GM23338 (cell line): ENCODE results near the gene ENC1. TPM values are rescaled to one million over a fixed set of nuclear protein-coding genes. Genes with fewer than 3 reads are reported as not detected.

Experiments
- ATAC-seq: fragments of 200-7000 bp; cut with Tn5 transposase; 3 replicates; pipeline ENCODE4 v1.9.1; 2020
- DNase-seq: peaks from one replicate; pipeline ENCODE4 v3.0.0-alpha.2; 2015; ENCODE audit warnings: low spot score
- H2AFZ ChIP-seq: fragments of 200-600 bp; sonication (generic); 2 replicates; pipeline ENCODE4 v1.8.0; 2016; ENCODE audit warnings: antibody characterized with exemption, mild to moderate bottlenecking, moderate library complexity
- H3F3A ChIP-seq: fragments of 200-600 bp; sonication (generic); replicated peaks from 2 replicates; pipeline ENCODE4 v1.8.0; 2017; ENCODE audit warnings: antibody characterized with exemption, mixed run types, low read depth
- H3K27ac ChIP-seq: fragments of 200-600 bp; sonication (generic); 2 replicates; pipeline ENCODE4 v1.6.1; 2016; ENCODE audit warnings: low read depth
- H3K27me3 ChIP-seq: fragments of 200-600 bp; sonication (generic); 2 replicates; pipeline ENCODE4 v1.8.0; 2016; ENCODE audit warnings: mild to moderate bottlenecking, mixed run types, moderate library complexity; ENCODE audit not compliant: insufficient read depth
- H3K36me3 ChIP-seq: fragments of 200-600 bp; sonication (generic); 2 replicates; pipeline ENCODE4 v1.8.0; 2016; ENCODE audit warnings: mild to moderate bottlenecking; ENCODE audit not compliant: insufficient read depth
- H3K4me1 ChIP-seq: fragments of 200-600 bp; sonication (generic); 2 replicates; pipeline ENCODE4 v1.8.0; 2016; ENCODE audit warnings: mild to moderate bottlenecking, moderate library complexity; ENCODE audit not compliant: insufficient read depth
- H3K4me2 ChIP-seq: fragments of 200-600 bp; sonication (generic); 2 replicates; pipeline ENCODE4 v1.7.1; 2017; ENCODE audit warnings: mixed run types
- H3K4me3 ChIP-seq: fragments of 200-600 bp; sonication (generic); 2 replicates; pipeline ENCODE4 v1.6.1; 2016; ENCODE audit warnings: mixed run types
- H3K79me2 ChIP-seq: fragments of 200-600 bp; sonication (generic); replicated peaks from 2 replicates; pipeline ENCODE4 v1.8.0; 2017; ENCODE audit warnings: mild to moderate bottlenecking; ENCODE audit not compliant: insufficient read depth
- H3K9me2 ChIP-seq: fragments of 200-600 bp; sonication (generic); 2 replicates; pipeline ENCODE4 v1.8.0; 2017; ENCODE audit not compliant: insufficient read depth
- H4K20me1 ChIP-seq: fragments of 200-600 bp; sonication (generic); replicated peaks from 2 replicates; pipeline ENCODE4 v1.8.0; 2017; ENCODE audit warnings: mild to moderate bottlenecking; ENCODE audit not compliant: insufficient read depth
- H3K27ac Mint-ChIP-seq: 2 replicates; pipeline ENCODE4 v1.8.0; 2020; ENCODE audit warnings: inconsistent platforms, mild to moderate bottlenecking, moderate library complexity, mixed read lengths
- H3K27me3 Mint-ChIP-seq: 3 replicates; pipeline ENCODE4 v1.8.0; 2022; ENCODE audit warnings: low read depth, mild to moderate bottlenecking, moderate library complexity, mixed read lengths, inconsistent platforms; ENCODE audit not compliant: insufficient read depth, poor library complexity
- H3K36me3 Mint-ChIP-seq: 3 replicates; pipeline ENCODE4 v1.8.0; 2021; ENCODE audit warnings: low read depth, mild to moderate bottlenecking, inconsistent platforms, moderate library complexity, mixed read lengths
- H3K4me1 Mint-ChIP-seq: 3 replicates; pipeline ENCODE4 v1.8.0; 2020; ENCODE audit warnings: mild to moderate bottlenecking, inconsistent platforms, mixed read lengths
- H3K4me3 Mint-ChIP-seq: 3 replicates; pipeline ENCODE4 v1.8.0; 2021; ENCODE audit warnings: moderate library complexity, mild to moderate bottlenecking, inconsistent platforms, mixed read lengths
- H3K9me3 Mint-ChIP-seq: 3 replicates; pipeline ENCODE4 v1.8.0; 2020; ENCODE audit warnings: moderate library complexity, mild to moderate bottlenecking, inconsistent platforms, mixed read lengths
- CREB1 ChIP-seq: fragments of 250-450 bp; sonication (Bioruptor Pico); IDR thresholded peaks from 2 replicates; pipeline ENCODE4 v1.5.0; 2020; ENCODE audit warnings: low read depth, mild to moderate bottlenecking, moderate library complexity
- ETS1 ChIP-seq: IDR thresholded peaks from 2 replicates; pipeline ENCODE4 v1.6.1; 2016; ENCODE audit warnings: antibody characterized with exemption
- EZH2 ChIP-seq: fragments of 200-600 bp; sonication (generic); IDR thresholded peaks from one replicate; pipeline ENCODE4 v1.8.0; 2017; ENCODE audit warnings: antibody characterized with exemption, mild to moderate bottlenecking, low read depth; ENCODE audit not compliant: unreplicated experiment
- JUNB ChIP-seq: IDR thresholded peaks from one replicate; pipeline ENCODE4 v1.6.1; 2016; ENCODE audit warnings: antibody characterized with exemption; ENCODE audit not compliant: unreplicated experiment
- NANOG ChIP-seq: IDR thresholded peaks from 2 replicates; pipeline ENCODE4 v1.6.1; 2016; ENCODE audit warnings: antibody characterized with exemption, borderline replicate concordance
- POLR2AphosphoS5 ChIP-seq: IDR thresholded peaks from 2 replicates; pipeline ENCODE4 v1.6.1; 2016; ENCODE audit warnings: antibody characterized with exemption, low read depth
- ZNF114 ChIP-seq: fragments of 250-450 bp; sonication (Bioruptor Pico); IDR thresholded peaks from 2 replicates; pipeline ENCODE4 v1.5.0; 2020; ENCODE audit warnings: mild to moderate bottlenecking, moderate library complexity
- ZNF331 ChIP-seq: fragments of 250-450 bp; sonication (Bioruptor Pico); IDR thresholded peaks from 2 replicates; pipeline ENCODE4 v1.5.0; 2020; ENCODE audit warnings: low read depth, mild to moderate bottlenecking, moderate library complexity
- polyA plus RNA-seq: library from polyadenylated mRNA; unstranded; fragments of >200 nt; fragmentation: Nextera tagmentation; extraction: Ambion mirVana; gene quantifications from 2 replicates; pipeline ENCODE4 v1.2.1, GENCODE V29; 2016
- total RNA-seq: library from RNA; depleted of rRNA; stranded (reverse); fragments of >200 nt; shearing (Covaris generic); gene quantifications from 2 replicates; pipeline ENCODE4 v1.2.3, GENCODE V29; 2014
- TF ChIP-seq, protein P1 (sequence below): fragments of 250-450 bp; sonication (Bioruptor Pico); IDR thresholded peaks from 2 replicates; pipeline ENCODE4 v1.5.0; 2020; ENCODE audit warnings: mild to moderate bottlenecking, moderate library complexity
- TF ChIP-seq, protein P2 (sequence below), 2 experiments: fragments of 200-600 bp in 1 of 2; sonication (generic) in 1 of 2; conservative IDR thresholded peaks; 2 replicates each; pipeline versions ENCODE4 v1.5.1 to v1.6.1; 2016 to 2017; ENCODE audit warnings: antibody characterized with exemption in 2 of 2, low read depth in 2 of 2, mild to moderate bottlenecking in 2 of 2, moderate library complexity in 1 of 2

Gene ENC1
- total and polyA plus RNA-seq, 2 experiments from 2014 or later = 8.2 to 27.9 TPM

DNA sequence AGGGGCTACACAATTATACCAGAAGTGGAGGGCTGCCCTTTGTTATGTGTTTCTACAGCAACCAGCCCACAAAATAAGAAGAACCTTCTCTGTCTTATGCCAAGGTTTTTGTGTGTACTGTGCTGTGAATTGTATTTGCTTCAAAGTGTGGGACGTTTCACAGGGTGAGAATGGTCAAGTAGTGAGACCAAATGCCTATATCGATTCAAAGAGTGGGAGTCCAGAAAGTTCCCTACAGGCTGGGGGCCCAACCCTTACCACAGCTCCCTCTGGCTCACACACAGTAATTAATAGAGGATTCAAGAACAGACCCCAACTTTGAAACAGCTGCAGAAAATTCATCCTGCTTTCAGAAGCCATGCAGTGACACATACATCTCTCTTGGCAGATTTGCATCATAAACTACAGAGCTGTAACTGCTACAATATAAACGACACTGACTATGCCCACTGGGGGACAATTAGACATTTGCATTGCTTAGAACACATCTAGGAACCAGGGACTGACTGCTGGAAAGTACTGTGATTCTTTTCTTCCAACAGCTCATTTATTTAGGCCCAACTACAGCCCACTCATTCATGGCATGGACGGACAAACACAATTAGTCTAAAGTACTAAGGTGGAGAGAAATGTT lies 12.8 kb downstream of the ENC1 start:
- Mint-ChIP-seq H3K9me3 (no peaks in the 10 kb centered on the region), H3K4me1 (peaks cover 58% of the 10 kb centered on the region), H3K27me3 (peaks cover 5% of the 10 kb centered on the region), H3K36me3 (peaks cover 10% of the 10 kb centered on the region), H3K27ac (0 out of 2 replicates have a peak overlapping the region, but pooled peaks have one; percentile 13), H3K4me3 (no peak overlapping the region)
- no peaks in the 10 kb centered on the region; the same call in 1 of the 2 replicates for H3K9me2 ChIP-seq
- no peak overlapping the region for H3K4me3 ChIP-seq
- H3K79me2 ChIP-seq = peaks cover 7% of the 10 kb centered on the region
- H3K36me3 ChIP-seq = peaks cover 2% of the 10 kb centered on the region; the same call in 1 of the 2 replicates
- no peak overlapping the region for H3K4me2 ChIP-seq
- ATAC-seq = no peak
- H3K27ac ChIP-seq = no peak overlapping the region
- DNase-seq = no peak
- no peak overlapping the region for H2AFZ ChIP-seq
- no peaks in the 10 kb centered on the region for H3K27me3 ChIP-seq
- peaks cover 46% of the 10 kb centered on the region for H3K4me1 ChIP-seq
- H3F3A ChIP-seq = no peaks in the 10 kb centered on the region
- H4K20me1 ChIP-seq = no peaks in the 10 kb centered on the region; the same call in 1 of the 2 replicates
- TF ChIP-seq ZNF331 (CRISPR knock-in tag) (no peak), POLR2AphosphoS5 (no peak), CREB1 (CRISPR knock-in tag) (no peak), ZNF114 (CRISPR knock-in tag) (no peak), EZH2 (no peak), JUNB (no peak), NANOG (no peak)

- H3K4me3 ChIP-seq = no peak overlapping the region
- H3K79me2 ChIP-seq = peaks cover 7% of the 10 kb centered on the region
- H2AFZ ChIP-seq = no peak overlapping the region
- no peak overlapping the region for H3K27ac ChIP-seq
- Mint-ChIP-seq H3K4me3 (no peak overlapping the region), H3K27me3 (peaks cover 5% of the 10 kb centered on the region), H3K9me3 (no peaks in the 10 kb centered on the region), H3K27ac (no peak overlapping the region), H3K4me1 (peaks cover 61% of the 10 kb centered on the region), H3K36me3 (peaks cover 6% of the 10 kb centered on the region; the same call in 2 of the 3 replicates)
- no peak overlapping the region for H3K4me2 ChIP-seq
- no peaks in the 10 kb centered on the region for H3K27me3 ChIP-seq
- no peak for ATAC-seq
- DNase-seq = no peak
- H3K9me2 ChIP-seq = no peaks in the 10 kb centered on the region; the same call in 1 of the 2 replicates
- H3K4me1 ChIP-seq = peaks cover 48% of the 10 kb centered on the region
- H3K36me3 ChIP-seq = peaks cover 2% of the 10 kb centered on the region; the same call in 1 of the 2 replicates
- no peaks in the 10 kb centered on the region for H3F3A ChIP-seq
- H4K20me1 ChIP-seq = no peaks in the 10 kb centered on the region
- TF ChIP-seq, protein P1, sequence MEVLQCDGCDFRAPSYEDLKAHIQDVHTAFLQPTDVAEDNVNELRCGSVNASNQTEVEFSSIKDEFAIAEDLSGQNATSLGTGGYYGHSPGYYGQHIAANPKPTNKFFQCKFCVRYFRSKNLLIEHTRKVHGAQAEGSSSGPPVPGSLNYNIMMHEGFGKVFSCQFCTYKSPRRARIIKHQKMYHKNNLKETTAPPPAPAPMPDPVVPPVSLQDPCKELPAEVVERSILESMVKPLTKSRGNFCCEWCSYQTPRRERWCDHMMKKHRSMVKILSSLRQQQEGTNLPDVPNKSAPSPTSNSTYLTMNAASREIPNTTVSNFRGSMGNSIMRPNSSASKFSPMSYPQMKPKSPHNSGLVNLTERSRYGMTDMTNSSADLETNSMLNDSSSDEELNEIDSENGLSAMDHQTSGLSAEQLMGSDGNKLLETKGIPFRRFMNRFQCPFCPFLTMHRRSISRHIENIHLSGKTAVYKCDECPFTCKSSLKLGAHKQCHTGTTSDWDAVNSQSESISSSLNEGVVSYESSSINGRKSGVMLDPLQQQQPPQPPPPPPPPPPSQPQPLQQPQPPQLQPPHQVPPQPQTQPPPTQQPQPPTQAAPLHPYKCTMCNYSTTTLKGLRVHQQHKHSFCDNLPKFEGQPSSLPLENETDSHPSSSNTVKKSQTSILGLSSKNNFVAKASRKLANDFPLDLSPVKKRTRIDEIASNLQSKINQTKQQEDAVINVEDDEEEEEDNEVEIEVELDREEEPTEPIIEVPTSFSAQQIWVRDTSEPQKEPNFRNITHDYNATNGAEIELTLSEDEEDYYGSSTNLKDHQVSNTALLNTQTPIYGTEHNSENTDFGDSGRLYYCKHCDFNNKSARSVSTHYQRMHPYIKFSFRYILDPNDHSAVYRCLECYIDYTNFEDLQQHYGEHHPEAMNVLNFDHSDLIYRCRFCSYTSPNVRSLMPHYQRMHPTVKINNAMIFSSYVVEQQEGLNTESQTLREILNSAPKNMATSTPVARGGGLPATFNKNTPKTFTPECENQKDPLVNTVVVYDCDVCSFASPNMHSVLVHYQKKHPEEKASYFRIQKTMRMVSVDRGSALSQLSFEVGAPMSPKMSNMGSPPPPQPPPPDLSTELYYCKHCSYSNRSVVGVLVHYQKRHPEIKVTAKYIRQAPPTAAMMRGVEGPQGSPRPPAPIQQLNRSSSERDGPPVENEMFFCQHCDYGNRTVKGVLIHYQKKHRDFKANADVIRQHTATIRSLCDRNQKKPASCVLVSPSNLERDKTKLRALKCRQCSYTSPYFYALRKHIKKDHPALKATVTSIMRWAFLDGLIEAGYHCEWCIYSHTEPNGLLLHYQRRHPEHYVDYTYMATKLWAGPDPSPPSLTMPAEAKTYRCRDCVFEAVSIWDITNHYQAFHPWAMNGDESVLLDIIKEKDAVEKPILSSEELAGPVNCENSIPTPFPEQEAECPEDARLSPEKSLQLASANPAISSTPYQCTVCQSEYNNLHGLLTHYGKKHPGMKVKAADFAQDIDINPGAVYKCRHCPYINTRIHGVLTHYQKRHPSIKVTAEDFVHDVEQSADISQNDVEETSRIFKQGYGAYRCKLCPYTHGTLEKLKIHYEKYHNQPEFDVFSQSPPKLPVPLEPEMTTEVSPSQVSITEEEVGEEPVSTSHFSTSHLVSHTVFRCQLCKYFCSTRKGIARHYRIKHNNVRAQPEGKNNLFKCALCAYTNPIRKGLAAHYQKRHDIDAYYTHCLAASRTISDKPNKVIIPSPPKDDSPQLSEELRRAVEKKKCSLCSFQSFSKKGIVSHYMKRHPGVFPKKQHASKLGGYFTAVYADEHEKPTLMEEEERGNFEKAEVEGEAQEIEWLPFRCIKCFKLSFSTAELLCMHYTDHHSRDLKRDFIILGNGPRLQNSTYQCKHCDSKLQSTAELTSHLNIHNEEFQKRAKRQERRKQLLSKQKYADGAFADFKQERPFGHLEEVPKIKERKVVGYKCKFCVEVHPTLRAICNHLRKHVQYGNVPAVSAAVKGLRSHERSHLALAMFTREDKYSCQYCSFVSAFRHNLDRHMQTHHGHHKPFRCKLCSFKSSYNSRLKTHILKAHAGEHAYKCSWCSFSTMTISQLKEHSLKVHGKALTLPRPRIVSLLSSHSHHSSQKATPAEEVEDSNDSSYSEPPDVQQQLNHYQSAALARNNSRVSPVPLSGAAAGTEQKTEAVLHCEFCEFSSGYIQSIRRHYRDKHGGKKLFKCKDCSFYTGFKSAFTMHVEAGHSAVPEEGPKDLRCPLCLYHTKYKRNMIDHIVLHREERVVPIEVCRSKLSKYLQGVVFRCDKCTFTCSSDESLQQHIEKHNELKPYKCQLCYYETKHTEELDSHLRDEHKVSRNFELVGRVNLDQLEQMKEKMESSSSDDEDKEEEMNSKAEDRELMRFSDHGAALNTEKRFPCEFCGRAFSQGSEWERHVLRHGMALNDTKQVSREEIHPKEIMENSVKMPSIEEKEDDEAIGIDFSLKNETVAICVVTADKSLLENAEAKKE (CRISPR knock-in tag) = no peak
- TF ChIP-seq ZNF331 (CRISPR knock-in tag) = no peak
- TF ChIP-seq ZNF114 (CRISPR knock-in tag) = no peak
- no peak for TF ChIP-seq POLR2AphosphoS5
- TF ChIP-seq NANOG = no peak
- no peak for TF ChIP-seq EZH2
- TF ChIP-seq, protein P2, sequence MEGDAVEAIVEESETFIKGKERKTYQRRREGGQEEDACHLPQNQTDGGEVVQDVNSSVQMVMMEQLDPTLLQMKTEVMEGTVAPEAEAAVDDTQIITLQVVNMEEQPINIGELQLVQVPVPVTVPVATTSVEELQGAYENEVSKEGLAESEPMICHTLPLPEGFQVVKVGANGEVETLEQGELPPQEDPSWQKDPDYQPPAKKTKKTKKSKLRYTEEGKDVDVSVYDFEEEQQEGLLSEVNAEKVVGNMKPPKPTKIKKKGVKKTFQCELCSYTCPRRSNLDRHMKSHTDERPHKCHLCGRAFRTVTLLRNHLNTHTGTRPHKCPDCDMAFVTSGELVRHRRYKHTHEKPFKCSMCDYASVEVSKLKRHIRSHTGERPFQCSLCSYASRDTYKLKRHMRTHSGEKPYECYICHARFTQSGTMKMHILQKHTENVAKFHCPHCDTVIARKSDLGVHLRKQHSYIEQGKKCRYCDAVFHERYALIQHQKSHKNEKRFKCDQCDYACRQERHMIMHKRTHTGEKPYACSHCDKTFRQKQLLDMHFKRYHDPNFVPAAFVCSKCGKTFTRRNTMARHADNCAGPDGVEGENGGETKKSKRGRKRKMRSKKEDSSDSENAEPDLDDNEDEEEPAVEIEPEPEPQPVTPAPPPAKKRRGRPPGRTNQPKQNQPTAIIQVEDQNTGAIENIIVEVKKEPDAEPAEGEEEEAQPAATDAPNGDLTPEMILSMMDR (conservative IDR thresholded peaks at IDR 0.05; ENCODE audit: low read depth in 2 of 2) = no peak
- TF ChIP-seq JUNB = no peak
- TF ChIP-seq ETS1 = no peak
These were observed 13.9 kb downstream of the ENC1 start for GRCh38 chr5:74626386-74627222.
